Parathyroid adenoma (tissue), 2 donors: ENCODE data around the gene LRRC55.

Source experiments
- H2AFZ ChIP-seq: fragments of 300-600 bp; sonication (generic); one replicate; pipeline ENCODE4 v1.7.0; 2017; ENCODE audit warnings: antibody characterized with exemption, mild to moderate bottlenecking
- H3K27ac ChIP-seq: fragments of 300-600 bp; sonication (generic); one replicate; pipeline ENCODE4 v1.7.0; 2017
- H3K27me3 ChIP-seq: fragments of 300-600 bp; sonication (generic); one replicate; pipeline ENCODE4 v1.7.0; 2017; ENCODE audit warnings: low read length; ENCODE audit not compliant: control insufficient read depth, insufficient read depth
- H3K36me3 ChIP-seq: fragments of 300-600 bp; sonication (generic); one replicate; pipeline ENCODE4 v1.7.0; 2017; ENCODE audit warnings: low read length; ENCODE audit not compliant: control insufficient read depth, insufficient read depth
- H3K4me1 ChIP-seq: fragments of 300-600 bp; sonication (generic); one replicate; pipeline ENCODE4 v1.7.0; 2017; ENCODE audit warnings: control low read depth
- H3K4me2 ChIP-seq: fragments of 300-600 bp; sonication (generic); one replicate; pipeline ENCODE4 v1.7.0; 2017; ENCODE audit warnings: low read length
- H3K4me3 ChIP-seq: fragments of 300-600 bp; sonication (generic); one replicate; pipeline ENCODE4 v1.7.0; 2017; ENCODE audit warnings: low read depth, low read length
- H3K79me2 ChIP-seq: fragments of 300-600 bp; sonication (generic); one replicate; pipeline ENCODE4 v1.7.0; 2017; ENCODE audit warnings: control low read depth
- H3K9ac ChIP-seq: fragments of 300-600 bp; sonication (generic); one replicate; pipeline ENCODE4 v1.7.0; 2017; ENCODE audit warnings: mild to moderate bottlenecking
- H3K9me3 ChIP-seq: fragments of 300-600 bp; sonication (generic); one replicate; pipeline ENCODE4 v1.7.0; 2017; ENCODE audit warnings: low read length; ENCODE audit not compliant: control insufficient read depth
- CTCF ChIP-seq: fragments of 300-600 bp; sonication (generic); IDR thresholded peaks from one replicate; pipeline ENCODE4 v1.7.0; 2017; ENCODE audit warnings: antibody characterized with exemption, mild to moderate bottlenecking
- donor health status: primary hyperparathyroidism.

Gene LRRC55

GRCh38 chr11:57239348-57239747 is 57.6 kb downstream of the LRRC55 start:
- Histone ChIP-seq H2AFZ (no peak overlapping the region), H3K27me3 (no peaks in the 10 kb centered on the region), H3K4me1 (no peaks in the 10 kb centered on the region), H3K4me2 (no peak overlapping the region), H3K9ac (no peak overlapping the region), H3K9me3 (no peaks in the 10 kb centered on the region), H3K36me3 (no peaks in the 10 kb centered on the region), H3K4me3 (no peak overlapping the region), H3K79me2 (no peaks in the 10 kb centered on the region), H3K27ac (no peak overlapping the region)
- TF ChIP-seq CTCF, result no peak

GRCh38 chr11:57240007-57240406 is 58.3 kb downstream of the LRRC55 start:
- Histone ChIP-seq H3K79me2 (no peaks in the 10 kb centered on the region), H3K4me3 (no peak overlapping the region), H3K9me3 (no peaks in the 10 kb centered on the region), H3K27ac (no peak overlapping the region), H3K36me3 (no peaks in the 10 kb centered on the region), H3K27me3 (no peaks in the 10 kb centered on the region), H3K9ac (no peak overlapping the region), H3K4me1 (no peaks in the 10 kb centered on the region), H3K4me2 (no peak overlapping the region), H2AFZ (no peak overlapping the region)
- no peak for TF ChIP-seq CTCF

GRCh38 chr11:57240757-57241156 is 59.0 kb downstream of the LRRC55 start:
- Histone ChIP-seq H3K4me3 (no peak overlapping the region), H3K4me1 (no peaks in the 10 kb centered on the region), H3K79me2 (no peaks in the 10 kb centered on the region), H3K36me3 (no peaks in the 10 kb centered on the region), H3K27ac (no peak overlapping the region), H3K27me3 (no peaks in the 10 kb centered on the region), H3K4me2 (no peak overlapping the region), H3K9ac (no peak overlapping the region), H2AFZ (no peak overlapping the region), H3K9me3 (no peaks in the 10 kb centered on the region)
- TF ChIP-seq CTCF, result no peak
